Astrocyte of the spinal cord (primary cell): Measurements from ENCODE around the gene JAK2.

Source experiments
- DNase-seq: peaks from one replicate; pipeline ENCODE4 v3.0.0; 2011; ENCODE audit warnings: low read depth, low spot score
- H3K4me3 ChIP-seq: 2 replicates; pipeline ENCODE4 v1.5.1; 2011; ENCODE audit warnings: low read depth, mild to moderate bottlenecking, low read length, moderate library complexity
- in situ Hi-C: cut with HindIII; loops from 2 replicates; pipeline ENCODE4 v1.10.0; 2017; ENCODE audit warnings: low sequenced_read_pairs
- TF ChIP-seq, protein P1 (sequence below): IDR thresholded peaks from 2 replicates; pipeline ENCODE4 v1.5.1; 2012; ENCODE audit warnings: low read depth, mild to moderate bottlenecking, low read length, inconsistent platforms

Gene JAK2

DNA sequence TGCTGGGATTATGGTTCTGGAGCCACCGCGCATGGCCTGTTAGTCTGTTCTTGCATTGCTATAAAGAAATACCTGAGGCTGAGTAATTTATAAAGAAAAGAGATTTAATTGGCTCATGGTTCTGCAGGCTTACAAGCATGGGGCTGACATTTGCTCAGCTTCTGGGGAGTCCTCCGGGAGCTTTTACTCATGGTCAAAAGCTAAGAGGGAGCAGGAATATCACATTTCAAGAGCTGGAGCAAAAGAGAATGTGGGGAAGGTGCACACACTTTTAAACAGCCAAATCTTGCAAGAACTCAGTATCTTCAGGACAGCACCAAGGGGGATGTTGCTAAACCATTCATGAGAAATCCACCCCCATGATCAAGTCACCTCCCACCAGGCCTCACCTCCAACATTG, 12.1 kb downstream of the JAK2 start:
- H3K4me3 ChIP-seq, result no peak overlapping the region
- no peak for DNase-seq
- in situ Hi-C loops, result no loop called here
- TF ChIP-seq, protein P1, sequence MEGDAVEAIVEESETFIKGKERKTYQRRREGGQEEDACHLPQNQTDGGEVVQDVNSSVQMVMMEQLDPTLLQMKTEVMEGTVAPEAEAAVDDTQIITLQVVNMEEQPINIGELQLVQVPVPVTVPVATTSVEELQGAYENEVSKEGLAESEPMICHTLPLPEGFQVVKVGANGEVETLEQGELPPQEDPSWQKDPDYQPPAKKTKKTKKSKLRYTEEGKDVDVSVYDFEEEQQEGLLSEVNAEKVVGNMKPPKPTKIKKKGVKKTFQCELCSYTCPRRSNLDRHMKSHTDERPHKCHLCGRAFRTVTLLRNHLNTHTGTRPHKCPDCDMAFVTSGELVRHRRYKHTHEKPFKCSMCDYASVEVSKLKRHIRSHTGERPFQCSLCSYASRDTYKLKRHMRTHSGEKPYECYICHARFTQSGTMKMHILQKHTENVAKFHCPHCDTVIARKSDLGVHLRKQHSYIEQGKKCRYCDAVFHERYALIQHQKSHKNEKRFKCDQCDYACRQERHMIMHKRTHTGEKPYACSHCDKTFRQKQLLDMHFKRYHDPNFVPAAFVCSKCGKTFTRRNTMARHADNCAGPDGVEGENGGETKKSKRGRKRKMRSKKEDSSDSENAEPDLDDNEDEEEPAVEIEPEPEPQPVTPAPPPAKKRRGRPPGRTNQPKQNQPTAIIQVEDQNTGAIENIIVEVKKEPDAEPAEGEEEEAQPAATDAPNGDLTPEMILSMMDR, result no peak

DNA sequence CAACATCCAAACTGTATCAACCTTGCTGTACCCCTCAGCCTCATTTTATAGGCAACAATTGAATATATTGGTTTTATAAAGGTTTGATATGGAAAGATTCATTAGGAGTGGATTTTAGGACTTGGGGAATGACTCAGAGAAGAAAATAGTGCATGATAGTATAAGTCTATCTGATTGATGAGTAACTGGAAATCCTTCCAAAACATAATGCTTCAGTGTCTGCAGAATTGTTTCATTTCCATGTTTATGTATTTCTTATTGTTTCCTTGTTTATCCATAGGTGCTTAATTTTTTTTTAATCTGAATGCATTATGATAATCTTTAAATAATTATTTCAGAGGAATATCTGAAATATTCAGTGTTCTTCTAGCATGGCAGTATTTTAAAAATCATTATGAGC, 12.6 kb downstream of the JAK2 start:
- TF ChIP-seq, protein P1, result no peak
- in situ Hi-C loops, result no loop called here
- H3K4me3 ChIP-seq, result no peak overlapping the region
- no peak for DNase-seq

- DNase-seq, result no peak
Measured at GRCh38 chr9:5002811-5003210, 17.7 kb downstream of the JAK2 start.

GRCh38 chr9:5004481-5004880, 19.4 kb downstream of the JAK2 start:
- DNase-seq, result no peak
- in situ Hi-C loops, result no loop called here
- no peak overlapping the region for H3K4me3 ChIP-seq
- TF ChIP-seq, protein P1, result no peak

More at GRCh38 chr9:5002811-5003210, 17.7 kb downstream of the JAK2 start:
- TF ChIP-seq, protein P1, result no peak
- no peak overlapping the region for H3K4me3 ChIP-seq
- in situ Hi-C loops, result no loop called here

GRCh38 chr9:5008202-5008601, 23.1 kb downstream of the JAK2 start:
- in situ Hi-C loops, result no loop called here
- TF ChIP-seq, protein P1, result no peak
- H3K4me3 ChIP-seq, result no peak overlapping the region
- peak; percentile 20 for DNase-seq

DNA sequence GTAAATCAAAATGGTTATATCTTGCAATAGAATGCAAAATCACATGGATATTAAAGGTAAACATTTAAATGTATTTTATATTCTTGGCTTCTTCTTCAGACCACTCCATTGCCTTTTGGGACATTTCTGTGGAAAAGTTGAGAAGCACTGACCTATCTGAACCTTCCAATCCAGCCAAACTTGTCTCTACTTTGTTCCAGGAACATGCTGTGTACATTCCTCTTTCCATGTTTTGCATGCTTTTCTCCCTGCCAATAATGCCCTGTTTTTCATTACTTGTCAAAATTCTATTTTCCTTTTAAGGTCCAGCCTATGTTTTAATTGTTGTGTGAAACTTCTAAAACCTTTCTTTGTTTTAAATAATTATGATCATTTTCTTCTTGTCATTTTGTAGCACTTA, 28.3 kb downstream of the JAK2 start:
- no peak overlapping the region for H3K4me3 ChIP-seq
- in situ Hi-C loops, result no loop called here
- TF ChIP-seq, protein P1, result no peak
- no peak for DNase-seq

- in situ Hi-C loops, result no loop called here
- TF ChIP-seq, protein P1, result no peak
- no peak for DNase-seq
- no peak overlapping the region for H3K4me3 ChIP-seq
Measured at GRCh38 chr9:5015934-5016333, 30.9 kb downstream of the JAK2 start.
